Embryonic facial prominence (tissue), 1 donor: ENCODE results near the gene BCL7A.
"Not testable (repeated sequence)": the region's sequence is repeated elsewhere in the genome, so short reads cannot be mapped to it uniquely, and the experiment has no call there.

Source experiments
- DNase-seq: peaks from one replicate; pipeline ENCODE4 v3.0.0-alpha.2; 2016; ENCODE audit errors: extremely low spot score

The BCL7A gene

DNA sequence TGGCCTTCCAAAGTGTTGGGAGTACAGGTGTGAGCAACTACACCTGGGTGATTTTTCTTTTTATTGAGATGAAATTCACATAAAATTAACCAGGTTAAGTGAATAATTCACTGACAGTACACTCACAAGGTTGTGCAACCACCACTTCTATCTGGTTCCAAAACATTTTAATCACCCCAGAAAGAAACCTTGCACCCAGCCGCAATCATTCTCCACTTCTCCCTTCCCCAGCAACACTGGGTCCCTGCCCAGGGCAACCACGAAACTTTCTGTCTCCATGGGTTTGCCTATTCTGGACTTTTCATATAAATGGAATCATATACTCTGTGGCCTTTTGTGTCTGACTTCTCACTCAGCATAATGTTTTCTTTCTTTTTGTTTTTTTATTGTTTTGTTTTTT, 30.6 kb downstream of the BCL7A start:
- no peak for DNase-seq

- no peak for DNase-seq
These were observed 33.3 kb downstream of the BCL7A start for GRCh38 chr12:122054842-122055520.

GRCh38 chr12:122056406-122056805, 34.7 kb downstream of the BCL7A start:
- not testable (repeated sequence) for DNase-seq

- DNase-seq = no peak
These were observed 35.5 kb downstream of the BCL7A start for GRCh38 chr12:122057007-122057735.

DNA sequence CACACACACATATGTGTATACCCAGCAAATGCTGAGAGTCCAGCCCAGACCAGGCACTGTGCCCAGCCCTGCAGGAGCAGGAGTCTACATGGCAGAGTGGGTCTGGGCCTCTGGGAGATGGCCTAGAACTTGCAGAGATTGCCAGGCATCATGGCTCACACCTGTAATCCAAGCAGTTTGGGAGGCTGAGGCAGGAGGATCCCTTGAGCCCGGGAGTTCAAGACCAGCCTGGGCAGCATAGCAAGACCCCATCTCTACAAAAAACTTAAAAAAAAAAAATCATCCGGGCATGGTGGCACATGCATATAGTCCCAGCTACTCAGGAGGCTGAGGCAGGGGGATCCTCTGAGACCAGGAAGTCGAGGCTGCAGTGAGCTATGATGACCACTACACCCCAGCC, 36.1 kb downstream of the BCL7A start:
- no peak for DNase-seq

DNA sequence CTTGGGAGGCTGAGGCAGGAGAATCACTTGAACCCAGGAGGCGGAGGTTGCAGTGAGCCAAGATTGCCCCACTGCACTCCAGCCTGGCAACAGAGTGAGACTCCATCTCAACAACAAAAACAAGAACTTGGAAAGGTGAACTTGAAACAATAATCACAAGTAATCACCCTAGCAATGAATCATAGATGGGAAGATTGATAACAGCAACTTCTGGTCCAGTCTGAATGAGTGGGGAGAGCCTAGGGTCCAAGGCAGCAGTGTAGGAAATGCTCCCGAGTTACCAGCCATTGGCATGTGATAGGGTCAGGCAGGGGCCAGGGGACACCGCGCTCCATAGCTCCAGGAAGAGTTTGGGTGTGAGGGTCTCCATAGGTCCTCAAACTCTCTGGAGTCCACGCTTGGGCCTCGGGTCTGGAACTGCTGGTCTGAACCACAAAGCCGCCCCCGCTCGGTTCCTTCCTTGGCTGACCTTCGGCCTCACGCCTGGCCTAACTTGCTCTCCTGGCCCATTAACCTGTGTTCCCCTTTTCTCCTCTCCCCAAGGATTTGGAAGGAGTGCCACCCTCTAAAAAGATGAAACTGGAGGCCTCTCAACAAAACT, 37.0 kb downstream of the BCL7A start:
- DNase-seq = no peak

GRCh38 chr12:122059203-122059960, 37.7 kb downstream of the BCL7A start:
- DNase-seq = no peak

DNA sequence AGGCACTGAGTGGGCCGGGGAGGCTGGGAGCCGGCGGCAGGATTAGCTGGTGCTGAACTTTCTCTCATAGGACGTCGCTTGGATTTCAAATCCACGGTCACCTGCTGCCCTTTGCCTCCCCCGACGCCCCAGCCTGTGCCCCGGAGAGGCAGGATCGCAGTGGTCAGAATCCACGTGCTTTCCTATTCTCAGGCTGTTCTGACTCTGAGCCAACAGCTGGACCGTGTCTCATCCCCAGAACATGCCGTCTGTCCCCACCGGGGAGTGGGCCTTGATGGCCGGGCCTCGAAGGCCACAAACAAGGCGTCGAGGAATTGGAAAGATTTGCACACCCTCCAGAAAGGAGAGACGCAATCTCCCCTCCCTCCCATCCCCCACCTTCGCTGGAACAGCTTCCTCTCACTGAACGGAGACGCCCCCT, 38.4 kb downstream of the BCL7A start:
- DNase-seq = no peak

DNA sequence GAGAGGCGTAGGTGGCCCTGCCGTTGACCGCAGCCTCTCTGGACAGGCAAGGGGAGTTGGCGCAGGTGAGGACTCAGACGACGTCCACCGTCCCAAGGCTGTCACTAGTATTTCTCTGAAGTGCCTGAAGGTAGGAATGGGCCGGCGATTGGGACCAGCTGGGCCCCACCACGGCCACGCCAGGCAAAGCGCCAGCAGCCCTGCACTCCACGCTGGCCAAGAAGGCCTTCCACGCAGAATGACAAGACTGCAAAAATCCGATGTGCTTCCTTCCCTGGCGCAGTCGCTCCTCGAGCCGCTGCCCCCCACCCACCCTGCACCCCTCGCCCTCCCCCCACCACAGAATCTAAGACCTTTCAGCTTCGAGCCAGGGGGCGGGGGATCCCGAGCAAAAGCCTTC, 39.6 kb downstream of the BCL7A start:
- no peak for DNase-seq

DNA sequence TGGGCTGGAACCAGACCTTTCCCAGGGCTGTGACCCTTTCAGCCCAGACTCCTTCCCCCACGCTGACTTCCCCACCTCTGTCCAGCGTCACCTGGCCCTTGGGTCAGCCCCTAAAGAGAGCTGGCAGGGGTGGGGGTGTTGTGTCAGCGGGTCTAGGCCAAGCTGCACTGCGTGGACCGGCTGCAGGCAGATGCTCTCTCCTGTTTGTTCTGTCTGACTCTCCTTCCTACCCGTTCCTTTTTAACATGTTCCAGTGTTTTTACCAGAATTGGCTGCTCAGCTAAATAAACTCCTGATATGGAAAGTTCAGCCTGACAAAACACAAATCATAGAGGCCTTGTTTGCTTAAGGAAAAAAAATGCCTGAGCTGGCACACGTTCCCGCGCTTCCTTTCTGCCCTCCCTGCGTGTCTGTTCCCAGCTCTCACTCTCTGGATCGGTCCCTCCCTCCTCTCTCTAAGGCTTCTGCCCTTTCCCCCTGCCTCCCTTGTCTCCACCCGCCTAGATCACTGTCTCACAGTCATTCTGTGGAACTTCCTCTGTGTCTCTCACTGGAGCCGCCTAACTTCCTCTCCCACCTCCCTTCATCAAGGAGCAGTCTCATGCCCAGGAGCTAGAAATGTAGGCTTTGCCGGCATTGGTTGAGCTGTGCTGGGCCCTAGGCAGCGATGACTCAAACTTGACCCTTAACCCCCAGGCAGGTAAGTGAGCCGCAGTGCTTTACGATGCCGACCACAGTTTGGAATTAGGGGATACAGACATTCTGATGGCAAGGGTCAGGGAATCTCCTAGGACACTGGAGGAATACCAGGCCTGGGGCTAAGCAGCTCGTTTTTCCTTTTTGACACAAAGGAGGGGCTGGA, 41.4 kb downstream of the BCL7A start:
- no peak for DNase-seq

- no peak for DNase-seq
These were observed 42.0 kb downstream of the BCL7A start for GRCh38 chr12:122063694-122064024.

DNA sequence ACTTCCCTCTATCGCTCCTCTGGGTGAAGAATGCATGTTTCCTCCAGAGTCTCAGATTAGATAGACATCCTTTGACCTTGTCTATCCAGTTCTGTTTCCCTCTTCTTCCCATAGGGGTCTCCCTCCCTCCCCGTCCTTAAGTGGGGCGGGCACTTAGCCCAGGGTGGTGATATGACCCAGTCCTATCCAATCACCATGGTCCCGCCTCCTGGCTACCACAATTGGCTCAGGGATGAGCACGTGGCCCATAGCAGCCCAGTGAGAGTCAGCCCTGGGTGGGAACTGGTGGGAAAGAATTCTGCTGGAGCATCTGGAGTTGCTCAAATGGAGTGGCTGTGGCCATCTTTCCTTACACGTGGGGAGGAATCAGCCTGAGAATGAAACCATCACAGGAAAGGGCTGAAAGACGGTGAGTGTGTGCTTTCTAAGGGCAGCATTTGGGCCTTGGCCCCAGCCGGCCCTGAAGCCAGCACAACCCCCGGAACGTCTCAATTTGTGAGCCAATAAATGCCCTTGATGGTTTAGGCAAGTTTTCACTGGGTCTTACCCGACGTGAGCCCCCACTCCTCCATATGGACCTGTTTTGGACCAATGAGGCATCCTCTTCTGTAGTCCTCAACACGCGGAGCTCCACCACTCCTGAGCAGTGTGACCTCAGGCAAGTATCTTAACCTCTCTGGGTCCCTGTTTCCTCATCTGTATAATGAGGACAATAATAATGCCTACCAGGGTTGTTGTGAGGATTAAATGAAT, 42.5 kb downstream of the BCL7A start:
- peak; percentile 64 for DNase-seq

DNA sequence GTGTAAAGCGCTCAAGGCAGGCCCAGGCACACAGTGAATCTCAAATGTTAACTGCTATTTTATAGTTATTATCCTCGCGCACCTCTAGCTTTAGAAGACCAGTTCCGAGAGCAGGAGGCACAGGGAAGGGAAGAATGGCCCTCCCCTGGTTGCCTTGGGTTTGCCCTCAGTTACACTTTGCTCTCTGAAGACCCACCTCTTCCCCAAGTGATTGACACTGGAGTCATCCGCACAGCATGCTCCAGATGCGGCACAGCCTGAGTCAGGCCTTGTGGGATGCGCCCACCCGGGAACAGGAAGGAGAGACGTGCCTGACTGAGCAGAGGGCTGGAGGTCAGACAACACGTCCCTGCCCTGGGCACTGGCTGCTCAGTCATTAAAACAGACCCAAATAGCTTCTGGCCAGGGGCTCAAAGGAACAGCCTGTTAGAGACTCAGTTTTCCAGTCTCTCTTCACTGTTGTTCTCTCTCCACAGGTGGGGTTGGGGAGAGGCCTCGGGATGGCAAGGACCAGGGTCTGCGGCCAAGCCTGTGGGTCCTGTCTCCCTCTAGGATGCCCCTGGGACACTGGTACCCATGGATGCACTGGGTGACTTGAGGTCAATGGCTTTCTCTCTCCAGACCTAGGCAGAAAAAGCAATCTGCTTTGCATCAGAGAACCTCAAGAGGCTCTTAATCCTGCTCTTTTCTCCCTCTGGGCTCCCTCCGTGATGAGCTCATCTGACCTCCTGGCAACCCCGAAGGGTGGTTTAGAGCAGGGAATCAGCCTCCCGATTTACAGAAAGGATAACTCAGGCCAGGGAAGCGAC, 43.3 kb downstream of the BCL7A start:
- no peak for DNase-seq

- DNase-seq = no peak
These were observed 45.9 kb downstream of the BCL7A start for GRCh38 chr12:122067548-122067947.

DNA sequence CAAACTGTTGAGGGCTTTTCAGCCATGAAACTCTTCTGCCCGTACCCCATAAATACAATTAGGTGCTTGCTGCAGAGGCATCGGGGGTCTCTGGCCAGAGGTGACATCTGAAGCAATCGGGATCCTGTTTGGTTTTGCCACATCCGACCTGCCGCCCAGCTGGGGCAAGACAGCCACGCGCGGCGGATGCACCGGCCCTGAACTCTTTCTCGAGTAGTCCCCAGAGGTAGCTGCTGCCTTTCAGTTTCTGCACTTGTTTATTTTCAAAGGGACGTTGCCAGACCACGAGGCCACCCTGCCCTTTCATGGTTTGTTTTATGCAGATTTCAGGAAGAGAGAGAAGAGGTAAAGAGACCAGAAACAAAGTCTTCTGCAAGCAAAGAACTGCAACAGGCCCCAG, 46.3 kb downstream of the BCL7A start:
- no peak for DNase-seq

DNA sequence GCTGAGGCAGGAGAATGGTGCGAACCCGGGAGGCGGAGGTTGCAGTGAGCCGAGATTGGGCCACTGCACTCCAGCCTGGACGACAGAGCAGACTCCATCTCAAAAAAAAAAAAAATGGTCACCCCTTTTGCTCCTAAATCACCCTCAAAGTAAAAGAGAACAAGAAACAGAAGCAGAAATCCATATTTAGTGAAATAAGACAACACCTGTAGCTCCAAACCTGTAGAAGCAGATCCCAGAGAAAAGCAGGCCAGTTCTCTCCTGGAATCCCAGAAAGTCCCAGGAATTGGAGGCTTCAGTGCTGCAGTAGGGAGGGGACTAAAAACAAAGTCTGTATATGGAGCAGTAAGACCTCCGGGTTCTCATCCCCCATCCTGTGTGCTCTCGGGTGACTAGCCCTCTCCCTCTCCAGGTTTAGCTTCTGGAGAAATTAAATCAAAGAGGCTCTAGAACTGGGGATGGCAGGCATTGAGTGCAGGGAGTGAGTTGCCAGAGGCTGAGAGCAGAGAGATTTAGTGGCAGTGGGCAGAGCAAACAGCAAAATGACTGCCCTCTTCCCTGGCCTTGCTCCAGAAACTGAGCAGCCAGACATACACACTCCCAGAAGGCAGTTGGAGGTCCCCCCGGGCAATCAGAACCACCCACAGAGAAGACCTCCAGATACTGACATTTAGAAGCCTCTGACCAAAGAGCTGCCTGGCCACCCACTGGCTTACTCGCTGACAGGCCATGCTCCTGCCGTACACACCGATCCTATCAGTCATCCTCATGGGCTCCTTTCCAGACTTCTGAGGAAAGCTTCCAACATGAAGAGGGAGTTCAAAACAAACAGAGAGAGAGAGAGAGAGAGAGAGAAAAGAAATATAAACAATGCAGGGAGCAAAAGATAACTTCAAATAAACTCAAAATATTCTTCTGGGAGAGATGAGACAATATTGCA, 50.6 kb downstream of the BCL7A start:
- no peak for DNase-seq

DNA sequence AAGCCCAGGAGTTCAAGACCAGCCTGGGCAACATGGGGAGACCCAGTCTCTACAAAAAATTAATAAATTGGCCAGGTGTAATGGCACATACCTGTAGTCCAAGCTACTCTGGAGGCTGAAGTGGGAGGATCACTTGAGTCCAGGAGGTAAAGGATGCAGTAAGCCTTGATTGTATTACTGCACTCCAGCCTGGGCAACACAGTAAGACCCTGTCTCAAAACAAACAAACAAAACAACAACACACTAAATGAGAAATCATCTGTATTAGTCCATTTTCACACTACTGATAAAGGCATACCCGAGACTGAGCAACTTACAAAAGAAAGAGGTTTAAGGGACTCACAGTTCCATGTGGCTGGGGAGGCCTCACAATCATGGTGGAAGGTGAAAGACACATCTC, 52.1 kb downstream of the BCL7A start:
- DNase-seq = no peak

- DNase-seq = no peak
These were observed 55.2 kb downstream of the BCL7A start for GRCh38 chr12:122076743-122077495.
